T-helper 2 cell treated with Interferon-gamma antibody and Interleukin-4, amounts not matched to agents 100 ng/mL and 5 ng/mL, for 36 hours (primary cell): ENCODE data around the gene SNX12. TPM values are rescaled to one million over a fixed set of nuclear protein-coding genes. Genes with fewer than 3 reads are reported as not detected.

Source experiments
- intact Hi-C: fragments of 100-400 bp; cut with micrococcal nuclease; formaldehyde crosslinking; loops from one replicate; pipeline ENCODE4 v1.15.1; 2023
- total RNA-seq: library from RNA; stranded (reverse); gene quantifications from 2 replicates; pipeline ENCODE4 v1.2.3, GENCODE V29; 2022

The SNX12 gene
- 46.2 and 48.2 TPM in 2 replicates for total RNA-seq

DNA sequence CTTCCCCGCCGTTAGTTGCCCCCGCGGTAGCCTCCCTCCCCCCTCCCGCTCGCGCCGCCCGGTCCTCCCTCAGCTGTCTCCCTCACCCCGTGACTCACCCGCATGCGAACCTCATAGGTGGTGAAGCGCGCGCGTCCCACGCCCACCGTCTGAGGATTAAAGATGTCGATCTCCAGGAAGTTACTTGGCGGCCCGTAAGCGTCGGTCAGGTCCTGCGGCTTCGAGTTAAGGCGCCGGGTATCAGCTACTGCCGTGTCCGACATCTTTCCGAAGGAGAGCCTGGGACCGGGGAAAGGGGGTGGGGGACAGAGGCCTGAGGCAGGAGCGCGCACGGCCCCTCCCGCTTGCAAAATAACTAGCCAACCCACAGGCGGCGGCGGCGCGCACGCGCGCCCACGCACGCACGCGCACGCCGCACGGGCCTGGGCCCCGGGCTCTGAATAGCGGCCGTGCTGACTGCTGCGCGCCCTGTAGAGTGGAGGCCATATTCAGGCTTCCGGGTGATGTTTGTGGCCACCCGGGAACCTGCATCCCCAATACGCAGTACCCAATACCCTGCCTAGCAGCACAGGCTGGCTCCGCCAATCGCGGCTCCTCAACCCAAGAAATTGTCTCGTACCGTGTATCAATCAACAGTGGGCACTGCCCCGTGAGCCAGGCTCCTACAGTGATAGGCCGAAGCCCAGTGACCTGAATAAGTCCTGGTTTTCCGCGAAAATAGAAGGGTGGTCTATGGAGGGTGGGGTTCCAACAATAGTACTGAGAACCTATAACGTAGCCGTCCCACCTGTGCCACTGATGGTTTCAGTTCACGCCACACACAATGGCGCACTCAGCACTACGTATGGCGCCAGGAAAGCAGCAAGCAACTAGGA lies at the start of gene SNX12:
Gene SNX12 (minus strand): TSS at position 291 of the 875 bp plus-strand sequence. CDS start 28 bp downstream, at position 263.
- intact Hi-C loops = loop anchor here (1.0 to 10.0 kb wide), 5 partner anchors 27 to 613 kb away; partner anchors contain the start of genes FOXO4, IL2RG and TAF1

DNA sequence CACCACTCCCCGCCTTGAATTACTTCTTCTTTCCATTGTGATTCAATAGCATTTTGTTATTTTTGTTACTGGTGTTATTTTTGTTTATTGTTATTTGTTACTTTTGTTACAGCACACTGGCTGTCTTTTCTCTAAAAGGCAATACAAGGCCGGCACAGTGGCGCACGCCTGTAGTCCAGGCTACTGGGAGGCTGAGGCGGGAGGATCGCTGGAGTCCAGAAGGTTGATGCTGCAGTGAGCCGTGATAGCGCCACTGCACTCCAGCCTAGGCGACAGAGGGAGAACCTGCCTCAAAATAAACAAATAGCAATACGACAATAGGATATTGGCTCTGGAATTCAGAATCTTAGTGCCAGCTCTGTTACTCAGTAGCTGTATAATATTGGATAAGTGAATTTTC lies 49.2 kb upstream of the SNX12 start:
- intact Hi-C loops = loop anchor here (10.0 kb wide), 1 partner anchor 247 kb away; the partner anchor contains the start of gene TAF1

DNA sequence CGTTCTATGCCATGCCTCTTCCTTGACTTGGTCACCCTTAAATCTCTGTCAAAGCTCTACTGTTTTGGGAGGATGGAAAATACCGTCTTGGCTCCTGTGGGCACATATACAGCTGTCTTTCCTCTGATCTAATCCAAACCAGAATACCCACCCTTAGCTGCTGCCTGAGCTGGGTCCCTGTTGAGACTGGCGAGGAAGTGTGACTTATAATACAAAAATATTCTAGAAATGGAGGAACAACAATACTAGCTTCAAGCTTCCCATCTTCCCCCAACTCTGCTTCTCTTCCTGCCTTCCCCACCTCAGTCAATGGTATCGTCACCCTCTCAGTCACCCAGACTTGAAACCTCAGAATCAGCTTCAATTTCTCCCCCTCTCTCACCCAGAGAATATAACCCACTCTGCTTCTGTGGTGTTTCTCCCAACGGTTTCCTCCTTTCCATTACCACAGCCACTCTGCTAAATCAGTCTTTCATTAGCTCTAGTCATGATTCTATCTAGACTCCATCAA lies 43.8 kb upstream of the SNX12 start:
- intact Hi-C loops = loop anchor here (1.0 to 10.0 kb wide), 7 partner anchors 7 to 423 kb away; partner anchors contain the start of genes NONO, SNX12 and TAF1

DNA sequence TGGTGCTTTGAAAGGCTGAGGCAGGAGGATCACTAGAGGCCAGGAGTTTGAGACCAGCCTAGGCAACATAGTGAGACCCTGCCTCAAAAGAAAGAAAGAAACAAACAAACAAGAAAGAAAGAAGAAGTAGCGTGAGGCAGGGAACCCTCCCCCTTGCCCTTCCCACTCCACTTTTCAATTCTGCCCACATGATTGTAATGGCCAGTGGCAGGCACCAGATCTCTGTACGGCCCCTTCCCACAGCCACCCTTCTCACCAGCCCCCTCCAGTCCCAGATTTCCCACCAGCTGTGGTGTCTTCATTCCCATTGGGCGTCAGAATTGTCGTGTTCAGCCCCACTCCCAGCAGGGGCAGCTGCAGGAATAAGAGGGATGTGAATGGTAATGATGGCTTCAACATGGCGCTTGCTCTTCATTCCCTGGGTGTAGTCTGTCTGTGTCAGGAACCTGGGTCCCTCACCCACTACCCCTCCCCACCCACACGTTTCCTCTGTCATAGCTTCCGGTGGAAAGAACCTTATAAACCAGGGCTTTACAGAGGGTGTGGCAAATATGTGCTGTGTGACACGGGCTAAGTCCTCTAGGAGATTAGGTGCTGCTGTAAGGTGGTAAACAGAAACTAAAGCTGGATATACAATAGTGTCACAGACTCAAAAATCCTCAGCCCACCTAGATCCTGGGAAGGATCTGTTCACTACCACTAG lies 43.2 kb upstream of the SNX12 start, which contains the start of gene IL2RG:
Gene IL2RG (minus strand): TSS at position 437 of the 703 bp plus-strand sequence. CDS start 38 bp downstream, at position 399.
- intact Hi-C loops = loop anchor here (1.0 to 10.0 kb wide), 7 partner anchors 8 to 424 kb away; partner anchors contain the start of genes NONO, SNX12 and TAF1

DNA sequence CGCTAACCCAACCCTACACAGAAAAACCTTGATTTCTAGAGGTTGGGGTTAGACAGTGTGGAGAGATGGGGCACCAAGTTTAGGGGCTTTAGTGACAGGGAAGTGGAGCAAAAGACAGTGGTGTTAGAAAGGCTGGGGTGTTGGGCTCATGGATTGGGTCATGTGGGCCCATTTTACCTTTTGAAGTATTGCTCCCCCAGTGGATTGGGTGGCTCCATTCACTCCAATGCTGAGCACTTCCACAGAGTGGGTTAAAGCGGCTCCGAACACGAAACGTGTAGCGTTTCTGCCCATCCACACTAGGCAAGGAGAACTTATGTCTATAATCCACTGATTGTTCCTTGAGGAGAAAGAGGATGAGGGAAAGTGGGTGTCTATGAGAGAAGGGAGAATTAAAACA lies 40.9 kb upstream of the SNX12 start:
- intact Hi-C loops = no loop called here

DNA sequence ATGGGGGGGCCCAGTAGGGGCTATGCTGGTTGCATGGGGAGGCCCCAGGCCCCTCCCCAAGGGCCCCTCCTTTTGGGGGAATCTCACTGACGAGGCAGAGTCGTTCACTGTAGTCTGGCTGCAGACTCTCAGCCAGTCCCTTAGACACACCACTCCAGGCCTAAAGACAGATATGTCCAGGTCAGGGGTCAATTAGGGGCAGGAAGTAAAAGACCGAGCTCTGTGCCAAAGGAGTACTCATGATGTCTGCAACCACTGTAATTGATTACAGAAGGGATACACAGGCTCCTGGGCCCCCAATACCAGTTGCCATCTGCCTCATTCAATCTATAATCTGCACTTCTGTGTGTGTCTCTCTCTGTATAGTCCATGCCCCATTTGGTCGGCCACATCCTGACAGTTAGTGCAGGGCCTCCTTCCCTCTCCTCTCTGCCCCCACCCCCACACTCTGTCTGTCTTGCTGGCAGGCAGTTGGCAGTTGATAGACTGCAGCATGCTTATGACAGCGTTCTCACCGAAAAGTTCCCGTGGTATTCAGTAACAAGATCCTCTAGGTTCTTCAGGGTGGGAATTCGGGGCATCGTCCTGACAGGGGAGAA lies 39.7 kb upstream of the SNX12 start:
- intact Hi-C loops = no loop called here

DNA sequence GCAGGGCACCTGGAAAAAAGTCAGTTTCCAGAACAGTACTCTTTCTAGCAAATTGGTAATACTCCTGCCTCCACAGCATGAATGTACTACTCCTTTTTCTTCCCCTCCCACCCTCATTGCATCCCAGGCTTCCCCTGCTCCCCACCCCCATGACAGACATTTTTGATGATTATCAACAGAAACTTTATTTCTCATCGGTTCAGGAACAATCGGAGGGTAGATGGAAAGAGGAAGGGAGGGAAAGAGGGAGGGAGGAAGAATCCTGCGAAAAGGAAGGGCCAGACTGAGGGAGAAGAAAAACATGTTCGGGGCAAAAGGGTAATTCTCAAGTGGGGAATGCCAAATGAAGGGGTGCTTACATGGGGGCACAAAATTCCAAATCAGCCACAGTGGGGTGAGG lies 39.1 kb upstream of the SNX12 start:
- intact Hi-C loops = no loop called here

DNA sequence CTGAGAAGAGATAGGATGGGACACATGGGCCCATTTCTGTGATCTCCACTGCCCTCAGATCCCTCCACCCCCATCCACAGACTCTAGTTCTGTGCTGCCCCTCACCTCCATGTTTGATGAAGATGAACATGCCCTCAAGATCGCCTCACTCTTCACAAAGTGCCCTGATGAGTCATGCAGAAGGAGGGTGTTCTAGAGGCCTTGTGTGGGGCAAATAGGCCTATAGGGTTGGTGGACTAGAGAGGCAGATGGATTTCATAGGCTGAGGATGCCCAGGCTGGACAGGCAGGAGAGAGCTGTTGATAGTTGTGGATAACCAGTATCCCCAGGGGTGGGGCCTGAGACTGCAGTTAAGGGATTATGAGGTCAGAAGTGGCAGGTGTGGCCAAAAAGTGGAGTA lies 38.3 kb upstream of the SNX12 start, which contains the start of gene CXorf65:
Gene CXorf65 (minus strand): TSS at position 314 of the 400 bp plus-strand sequence. CDS start 184 bp downstream, at position 130.
- intact Hi-C loops = no loop called here

DNA sequence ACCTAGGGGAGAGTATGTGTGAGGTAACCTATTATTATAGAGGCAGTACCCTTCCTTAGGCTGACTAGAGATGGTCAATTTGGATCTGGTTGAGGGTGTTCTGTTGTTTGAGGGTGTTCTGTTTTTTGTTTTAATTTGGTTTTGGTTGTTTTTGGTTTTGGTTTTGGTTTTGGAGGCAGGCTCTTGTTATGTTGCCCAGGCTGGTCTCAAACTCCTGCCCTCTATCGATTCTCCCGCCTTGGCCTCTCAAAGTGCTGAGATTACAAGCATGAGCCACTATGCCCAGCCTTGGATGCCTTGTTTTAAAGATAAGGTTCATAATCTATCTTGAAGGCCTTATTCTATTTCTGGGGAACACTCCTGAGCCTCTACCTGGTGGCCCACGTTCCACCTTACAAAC lies 37.5 kb upstream of the SNX12 start:
- intact Hi-C loops = no loop called here

DNA sequence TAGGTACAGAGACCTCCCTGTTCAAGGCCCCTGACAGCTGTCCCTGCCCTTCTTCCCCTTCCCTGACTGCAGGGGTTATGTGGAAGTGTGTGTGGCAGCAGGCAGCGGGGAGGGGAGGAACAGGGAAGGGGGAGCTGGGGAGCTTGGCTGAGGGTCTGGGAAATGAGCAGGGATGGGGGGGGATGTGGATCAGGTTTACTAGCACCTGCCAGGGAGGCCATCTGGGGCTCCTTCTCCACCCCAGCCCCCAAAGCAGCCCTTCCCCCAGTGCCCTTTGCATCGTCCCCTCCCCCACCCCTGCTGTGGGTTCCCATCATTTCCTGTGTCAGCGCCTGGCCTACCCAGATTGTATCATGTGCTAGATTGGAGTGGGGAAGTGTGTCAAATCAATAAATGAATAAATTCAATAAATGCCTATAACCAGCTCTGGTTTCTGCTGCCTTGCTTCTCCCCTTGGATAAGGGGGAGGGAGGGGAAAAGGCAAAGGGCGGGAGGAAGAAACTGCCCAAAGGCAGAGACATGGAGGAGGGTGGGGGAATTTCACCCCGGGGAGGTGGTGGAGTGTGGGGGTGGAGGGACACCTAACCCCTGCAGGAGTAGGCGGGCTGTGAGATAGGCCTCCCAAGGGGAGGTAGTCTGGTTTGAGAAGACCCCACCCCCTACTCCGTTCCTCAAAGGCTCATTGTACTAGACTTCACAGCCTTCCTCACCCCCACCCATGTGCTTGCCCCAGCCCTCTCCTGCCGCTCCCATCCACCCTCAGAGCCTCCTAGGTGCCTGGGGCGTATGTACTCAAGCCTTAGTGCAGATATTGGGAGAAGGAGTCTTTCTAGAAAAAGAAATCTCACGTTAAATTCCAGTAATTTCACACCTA lies 35.2 kb upstream of the SNX12 start:
- intact Hi-C loops = loop anchor here (1.0 to 2.0 kb wide), 2 partner anchors 8 to 15 kb away; partner anchors contain the start of genes IL2RG and MED12

DNA sequence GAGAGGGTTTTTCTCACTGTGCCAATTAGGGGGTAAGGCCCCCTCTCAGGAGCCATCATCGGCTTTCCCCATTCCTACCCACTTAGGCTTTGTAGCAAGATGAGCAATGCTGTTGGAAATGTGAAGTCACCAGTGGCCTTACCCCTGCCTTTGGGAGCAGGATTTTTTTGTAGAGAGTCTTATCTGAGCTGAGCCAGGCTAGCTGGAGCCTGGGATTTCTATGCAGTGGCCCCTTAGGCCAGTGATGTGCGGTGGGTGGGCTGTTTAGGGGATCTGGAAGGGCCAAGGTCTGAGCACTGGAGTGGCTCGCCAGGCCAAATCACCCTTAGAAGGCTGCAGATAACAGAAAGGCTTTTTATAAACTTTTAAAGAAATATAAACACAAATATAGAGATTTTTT lies 34.2 kb upstream of the SNX12 start:
- intact Hi-C loops = loop anchor here (2.0 kb wide), 1 partner anchor 17 kb away; the partner anchor contains the start of gene MED12

DNA sequence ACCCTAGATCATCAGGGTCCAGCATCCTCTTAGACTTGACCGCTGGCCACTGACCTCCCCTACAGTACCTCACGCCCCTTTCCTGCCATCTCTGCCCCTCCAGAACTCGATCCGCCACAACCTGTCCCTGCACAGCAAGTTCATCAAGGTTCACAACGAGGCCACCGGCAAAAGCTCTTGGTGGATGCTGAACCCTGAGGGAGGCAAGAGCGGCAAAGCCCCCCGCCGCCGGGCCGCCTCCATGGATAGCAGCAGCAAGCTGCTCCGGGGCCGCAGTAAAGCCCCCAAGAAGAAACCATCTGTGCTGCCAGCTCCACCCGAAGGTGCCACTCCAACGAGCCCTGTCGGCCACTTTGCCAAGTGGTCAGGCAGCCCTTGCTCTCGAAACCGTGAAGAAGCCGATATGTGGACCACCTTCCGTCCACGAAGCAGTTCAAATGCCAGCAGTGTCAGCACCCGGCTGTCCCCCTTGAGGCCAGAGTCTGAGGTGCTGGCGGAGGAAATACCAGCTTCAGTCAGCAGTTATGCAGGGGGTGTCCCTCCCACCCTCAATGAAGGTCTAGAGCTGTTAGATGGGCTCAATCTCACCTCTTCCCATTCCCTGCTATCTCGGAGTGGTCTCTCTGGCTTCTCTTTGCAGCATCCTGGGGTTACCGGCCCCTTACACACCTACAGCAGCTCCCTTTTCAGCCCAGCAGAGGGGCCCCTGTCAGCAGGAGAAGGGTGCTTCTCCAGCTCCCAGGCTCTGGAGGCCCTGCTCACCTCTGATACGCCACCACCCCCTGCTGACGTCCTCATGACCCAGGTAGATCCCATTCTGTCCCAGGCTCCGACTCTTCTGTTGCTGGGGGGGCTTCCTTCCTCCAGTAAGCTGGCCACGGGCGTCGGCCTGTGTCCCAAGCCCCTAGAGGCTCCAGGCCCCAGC lies 32.7 kb upstream of the SNX12 start:
- intact Hi-C loops = no loop called here

DNA sequence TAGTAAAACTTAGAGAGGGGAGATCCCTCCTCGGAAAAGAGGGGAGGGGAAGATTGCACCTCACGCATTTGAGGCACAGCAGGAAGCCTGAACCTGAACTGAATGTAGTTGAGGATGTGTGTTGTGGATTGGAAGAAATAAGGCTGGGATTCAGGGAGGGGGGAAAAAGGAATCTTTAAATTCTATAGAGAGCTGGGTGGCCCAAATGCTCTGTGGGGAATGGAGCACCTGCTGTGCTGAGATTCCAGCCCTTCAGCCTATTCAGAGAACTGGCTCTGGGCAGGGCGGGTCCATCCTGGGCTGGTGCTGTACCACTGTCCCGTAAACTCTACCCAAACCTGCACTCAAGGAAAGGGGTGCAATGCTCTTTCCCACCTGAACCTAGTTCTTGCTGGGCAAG lies 31.6 kb upstream of the SNX12 start:
- intact Hi-C loops = loop anchor here (5.0 kb wide), 1 partner anchor 183 kb away; the partner anchor contains the start of gene NONO

DNA sequence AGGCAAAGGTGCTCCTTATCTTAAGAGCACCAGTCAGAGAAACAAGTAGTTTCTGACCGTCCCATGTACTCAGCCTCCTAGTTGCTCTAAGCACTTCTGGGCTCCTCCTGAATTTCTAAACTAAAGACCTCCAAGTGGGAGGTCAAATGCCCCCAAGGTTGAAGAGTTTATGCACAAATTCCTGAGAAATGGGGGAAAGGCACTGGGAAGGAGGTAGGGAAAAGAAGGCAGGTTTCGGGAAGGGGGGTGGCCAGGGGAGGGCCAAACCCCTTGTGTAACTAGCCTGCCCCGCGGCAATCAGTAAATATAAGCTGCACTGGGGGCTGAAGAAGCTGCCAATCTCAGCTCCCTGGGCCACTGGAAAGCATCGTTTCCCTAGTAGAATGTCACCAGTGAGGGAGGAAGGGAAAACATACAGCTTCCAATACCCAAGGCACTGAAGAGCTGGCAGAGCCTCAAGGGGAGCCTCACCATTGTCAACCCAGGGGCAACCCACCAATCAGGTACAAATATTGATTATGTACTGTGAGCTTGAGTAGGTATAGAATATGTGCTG lies 30.9 kb upstream of the SNX12 start:
- intact Hi-C loops = loop anchor here (1.0 to 5.0 kb wide), 3 partner anchors 30 to 183 kb away; partner anchors contain the start of gene NONO

DNA sequence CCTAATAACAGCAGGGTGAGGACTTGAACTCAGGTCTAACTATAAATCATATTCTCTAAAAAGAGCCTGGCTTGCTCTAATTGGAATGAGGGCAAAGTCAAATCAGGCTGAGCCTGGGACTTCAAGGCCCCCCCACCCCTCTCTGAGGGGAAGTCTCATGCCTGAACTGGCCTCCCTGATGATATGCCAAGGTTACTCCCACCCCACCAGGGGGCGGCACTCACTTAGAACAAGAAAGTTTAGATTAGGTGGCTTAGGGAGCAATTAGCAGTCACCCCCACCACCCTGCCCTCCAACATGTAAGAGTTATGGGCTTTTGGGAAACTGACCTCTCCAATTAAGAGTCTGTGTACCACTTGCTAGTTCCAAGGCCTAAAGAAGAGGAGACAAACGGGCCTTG lies 30.2 kb upstream of the SNX12 start:
- intact Hi-C loops = loop anchor here (1.0 to 5.0 kb wide), 3 partner anchors 31 to 184 kb away; partner anchors contain the start of gene NONO

DNA sequence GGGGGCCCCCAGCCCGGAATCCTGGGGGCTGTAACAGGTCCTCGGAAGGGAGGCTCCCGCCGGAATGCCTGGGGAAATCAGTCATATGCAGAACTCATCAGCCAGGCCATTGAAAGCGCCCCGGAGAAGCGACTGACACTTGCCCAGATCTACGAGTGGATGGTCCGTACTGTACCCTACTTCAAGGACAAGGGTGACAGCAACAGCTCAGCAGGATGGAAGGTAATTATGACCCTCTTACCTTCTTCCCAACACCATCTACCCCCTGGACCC lies 28.6 kb upstream of the SNX12 start:
- intact Hi-C loops = loop anchor here (1.0 to 5.0 kb wide), 2 partner anchors 15 to 186 kb away; partner anchors contain the start of genes IL2RG and NONO

DNA sequence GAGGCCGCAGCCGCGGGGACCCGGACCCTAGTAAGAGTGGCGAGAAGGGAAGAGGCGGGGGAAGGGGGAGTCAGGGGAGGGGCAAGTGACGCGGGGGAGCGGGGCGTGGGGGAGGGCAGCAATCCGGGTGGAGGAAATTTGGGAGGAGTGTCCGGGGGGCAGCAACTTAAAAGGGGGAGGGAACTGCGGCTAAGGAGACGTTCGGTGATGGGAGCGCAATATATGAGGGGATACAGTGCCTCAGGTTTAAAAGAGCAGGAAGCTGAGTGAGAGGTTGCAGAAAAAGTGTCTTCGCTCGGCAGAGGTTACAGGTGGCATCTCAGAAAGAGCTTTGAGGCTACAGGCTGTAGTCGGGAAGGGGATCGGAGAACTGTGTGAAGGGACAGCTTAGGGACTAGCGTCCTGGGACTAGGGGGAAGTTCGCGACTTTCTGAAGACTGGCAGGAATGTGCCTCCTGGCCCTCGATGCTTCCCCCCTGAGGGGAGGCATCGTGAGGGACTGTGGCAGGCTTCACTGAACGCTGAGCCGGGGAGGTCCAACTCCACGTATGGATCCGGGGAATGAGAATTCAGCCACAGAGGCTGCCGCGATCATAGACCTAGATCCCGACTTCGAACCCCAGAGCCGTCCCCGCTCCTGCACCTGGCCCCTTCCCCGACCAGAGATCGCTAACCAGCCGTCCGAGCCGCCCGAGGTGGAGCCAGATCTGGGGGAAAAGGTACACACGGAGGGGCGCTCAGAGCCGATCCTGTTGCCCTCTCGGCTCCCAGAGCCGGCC lies 28.0 kb upstream of the SNX12 start:
- intact Hi-C loops = loop anchor here (1.0 to 5.0 kb wide), 3 partner anchors 15 to 186 kb away; partner anchors contain the start of genes IL2RG, NONO and SNX12
